HG03060 (cell line): ENCODE measurements around the gene AP5S1.
A peak's percentile ranks its signal among the peaks of the same experiment; 100 is the strongest.
"Not testable (repeated sequence)": the region's sequence is repeated elsewhere in the genome, so short reads cannot be mapped to it uniquely, and the experiment has no call there.

ENCODE experiments used
- ATAC-seq: cut with Tn5 transposase; IDR thresholded peaks from one replicate; pipeline ENCODE4 v1.9.1; 2021; ENCODE audit warnings: low read depth, moderate number of reproducible peaks; ENCODE audit not compliant: unreplicated experiment

Gene AP5S1

GRCh38 chr20:3789201-3789600 is 31.1 kb upstream of the AP5S1 start:
- ATAC-seq, result not testable (repeated sequence)

- not testable (repeated sequence) for ATAC-seq
These were observed 26.2 kb upstream of the AP5S1 start for GRCh38 chr20:3794168-3794567.

DNA sequence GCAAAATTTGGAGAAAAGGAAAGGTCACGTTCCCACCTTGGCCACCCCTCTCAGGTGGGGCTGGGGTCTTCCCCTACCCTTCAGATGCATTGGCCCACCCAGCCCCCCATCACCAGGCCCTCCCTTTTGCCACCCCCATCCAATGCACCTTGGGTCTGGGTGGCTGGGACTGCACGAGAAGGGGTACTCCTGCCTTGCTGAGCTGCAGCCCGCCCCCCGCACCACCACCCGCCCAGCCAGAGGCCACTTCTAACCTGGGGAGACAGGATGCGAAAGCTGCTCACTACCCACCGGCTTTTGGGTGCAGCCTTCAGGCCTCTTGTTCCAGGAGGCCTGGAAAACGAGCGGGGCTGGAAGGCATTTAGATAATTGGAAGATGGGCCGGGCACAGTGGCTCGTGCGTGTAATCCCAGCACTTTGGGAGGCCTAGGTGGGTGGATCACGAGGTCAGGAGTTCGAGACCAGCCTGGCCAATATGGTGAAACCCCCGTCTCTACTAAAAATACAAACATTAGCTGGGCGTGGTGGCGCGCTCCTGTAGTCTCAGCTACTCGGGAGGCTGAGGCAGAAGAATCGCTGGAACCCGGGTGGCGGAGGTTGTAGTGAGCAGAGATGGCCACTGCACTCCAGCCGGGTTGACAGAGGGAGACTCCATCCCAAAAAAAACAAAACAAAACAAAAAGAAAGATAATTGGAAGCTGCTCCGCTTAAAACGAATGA is 25.5 kb upstream of the AP5S1 start:
- no peak for ATAC-seq

GRCh38 chr20:3795511-3796468 is 24.6 kb upstream of the AP5S1 start, which contains the start of gene CDC25B:
Gene CDC25B, plus strand, starts transcription at chr20:3796310. Its CDS starts 222 bp downstream, at chr20:3796532.
- peak; percentile 42 for ATAC-seq

- ATAC-seq, result no peak
These were observed 23.7 kb upstream of the AP5S1 start for GRCh38 chr20:3796477-3797225.

GRCh38 chr20:3797226-3797545 is 23.2 kb upstream of the AP5S1 start:
- no peak for ATAC-seq

- no peak for ATAC-seq
These were observed 22.6 kb upstream of the AP5S1 start for GRCh38 chr20:3797592-3798372.

GRCh38 chr20:3798373-3798768 is 22.0 kb upstream of the AP5S1 start:
- ATAC-seq, result no peak

DNA sequence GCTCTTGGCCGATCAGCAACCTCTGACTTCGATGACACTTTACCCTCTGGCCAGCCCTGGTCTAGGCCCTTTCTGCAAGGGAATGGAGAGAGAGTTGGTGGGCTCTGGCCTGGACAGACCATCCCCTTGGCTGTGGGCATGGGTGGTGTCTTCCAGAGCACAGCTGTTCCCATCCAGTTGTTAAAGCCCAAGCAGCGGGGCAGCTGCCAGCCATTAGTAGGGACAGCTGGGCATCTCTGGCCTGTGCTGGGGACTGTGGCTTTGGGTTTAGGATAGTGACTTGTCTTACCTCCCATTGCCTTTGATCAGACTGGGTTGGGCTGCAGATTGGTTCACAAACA is 21.5 kb upstream of the AP5S1 start:
- ATAC-seq, result no peak

- no peak for ATAC-seq
These were observed 20.0 kb upstream of the AP5S1 start for GRCh38 chr20:3800256-3800877.

DNA sequence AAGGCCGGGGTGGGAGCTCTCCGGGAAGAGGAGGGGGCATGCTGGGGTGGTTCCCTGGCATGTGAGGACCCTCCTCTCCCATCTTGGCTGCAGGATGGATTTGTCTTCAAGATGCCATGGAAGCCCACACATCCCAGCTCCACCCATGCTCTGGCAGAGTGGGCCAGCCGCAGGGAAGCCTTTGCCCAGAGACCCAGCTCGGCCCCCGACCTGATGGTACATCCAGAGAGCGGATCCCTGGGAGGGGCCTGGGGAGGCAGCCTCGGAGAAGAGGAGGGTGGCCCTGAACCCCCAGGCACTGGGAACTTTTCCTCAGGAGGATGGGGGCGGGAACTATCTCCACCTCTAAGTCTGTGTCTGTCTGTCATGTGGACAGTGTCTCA is 19.5 kb upstream of the AP5S1 start:
- no peak for ATAC-seq

GRCh38 chr20:3801299-3801698 is 19.0 kb upstream of the AP5S1 start:
- ATAC-seq, result no peak

- no peak for ATAC-seq
These were observed 18.5 kb upstream of the AP5S1 start for GRCh38 chr20:3801846-3802245.

- ATAC-seq, result no peak
These were observed 17.7 kb upstream of the AP5S1 start for GRCh38 chr20:3802524-3803239.

DNA sequence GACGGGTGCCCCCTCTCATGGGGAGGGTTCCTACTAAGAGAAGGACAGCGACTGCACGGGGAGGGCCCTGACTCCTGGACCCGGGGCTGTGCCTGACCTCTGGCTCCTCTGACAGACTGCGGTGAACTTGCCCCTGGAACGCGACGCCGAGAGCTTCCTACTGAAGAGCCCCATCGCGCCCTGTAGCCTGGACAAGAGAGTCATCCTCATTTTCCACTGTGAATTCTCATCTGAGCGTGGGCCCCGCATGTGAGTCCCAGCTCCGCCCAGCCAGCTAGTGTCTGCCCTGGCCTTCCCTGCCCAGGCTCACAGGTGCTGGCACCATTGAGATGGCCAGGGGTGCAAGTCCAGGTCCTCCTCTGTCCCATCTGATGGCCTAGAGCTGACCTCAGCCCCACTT is 17.1 kb upstream of the AP5S1 start:
- ATAC-seq, result no peak

DNA sequence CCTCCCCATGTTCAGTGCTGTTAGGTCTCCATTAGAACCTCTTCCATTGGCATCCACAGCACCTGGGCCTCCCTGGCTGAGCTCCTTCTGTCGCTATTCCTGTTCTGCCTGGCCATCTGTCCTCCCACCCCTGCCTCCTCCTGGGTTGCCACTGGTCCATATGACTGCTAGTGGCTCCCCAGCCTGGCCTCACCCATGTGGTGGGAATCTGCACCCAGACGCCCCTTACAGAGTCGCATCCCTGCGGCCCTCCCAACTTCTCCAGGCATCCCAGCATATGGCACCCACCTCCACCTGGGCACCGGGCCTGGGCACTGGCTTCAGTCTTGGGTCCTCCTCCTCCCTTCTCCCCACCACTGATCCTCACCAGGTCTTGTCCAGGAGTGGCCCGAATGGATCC is 16.5 kb upstream of the AP5S1 start:
- no peak for ATAC-seq

GRCh38 chr20:3804254-3804751 is 16.0 kb upstream of the AP5S1 start:
- no peak for ATAC-seq

- ATAC-seq, result no peak
These were observed 15.6 kb upstream of the AP5S1 start for GRCh38 chr20:3804781-3805180.

GRCh38 chr20:3808544-3808943 is 11.8 kb upstream of the AP5S1 start:
- no peak for ATAC-seq
